ENCODE measurements around the gene SOX10.

- no peak for TF ChIP-seq CTCF (conservative IDR thresholded peaks at IDR 0.05; ENCODE audit: low read depth, low read length)
- TF ChIP-seq MAFK (IDR thresholded peaks at IDR 0.05; ENCODE audit: low read depth, low read length): no peak
- no peak for TF ChIP-seq RAD21 (IDR thresholded peaks at IDR 0.05; ENCODE audit: low read length)
- TF ChIP-seq USF2 (IDR thresholded peaks at IDR 0.05; ENCODE audit: low read depth, low read length): no peak
- no peak for TF ChIP-seq MAZ (IDR thresholded peaks at IDR 0.05; ENCODE audit: borderline replicate concordance, low read depth, low read length)
- TF ChIP-seq CEBPB (IDR thresholded peaks at IDR 0.05; ENCODE audit: low read depth, low read length): no peak
These were observed 23.3 kb downstream of the SOX10 start for GRCh38 chr22:37961062-37961461.
